Ovary (tissue), 9 donors: ENCODE measurements around the gene GNAL. TPM values are rescaled to one million over a fixed set of nuclear protein-coding genes. Genes with fewer than 3 reads are reported as not detected.

Experiments used
- DNase-seq, 5 donors: peaks; one replicate each; pipeline ENCODE4 v3.0.0-alpha.2; 2019 to 2020
- H3K27ac ChIP-seq, 2 donors: fragments of 200-600 bp; one replicate each; pipeline versions ENCODE4 v1.5.1 to v1.8.0; 2019 to 2022
- H3K27me3 ChIP-seq: fragments of 200-600 bp; one replicate; pipeline ENCODE4 v1.8.0; 2022
- H3K36me3 ChIP-seq: fragments of 200-600 bp; sonication (generic); one replicate; pipeline ENCODE4 v1.5.1; 2019
- H3K4me1 ChIP-seq: one replicate; pipeline ENCODE4 v1.8.1; 2013; ENCODE audit warnings: mild to moderate bottlenecking, moderate library complexity; ENCODE audit not compliant: insufficient read depth
- H3K4me3 ChIP-seq: fragments of 200-600 bp; sonication (generic); one replicate; pipeline ENCODE4 v1.5.1; 2017
- H3K9me3 ChIP-seq, 2 donors: fragments of 200-600 bp in 1 of 2; sonication (generic) in 1 of 2; one replicate each; pipeline versions ENCODE4 v1.5.1 to v1.8.1; 2013 to 2019; ENCODE audit warnings: mild to moderate bottlenecking in 1 of 2, moderate library complexity in 1 of 2
- EP300 ChIP-seq: sonication (generic); formaldehyde crosslinking; IDR thresholded peaks from one replicate; pipeline ENCODE4 v1.6.1; 2017; ENCODE audit warnings: antibody characterized with exemption
- POLR2A ChIP-seq: fragments of 450-650 bp; IDR thresholded peaks from one replicate; pipeline ENCODE4 v1.6.1; 2017; ENCODE audit warnings: antibody characterized with exemption, mild to moderate bottlenecking, moderate library complexity
- WGBS, 3 donors: extraction: QIAGEN DNeasy Blood & Tissue Kit in 1 of 3; methylation state at CpG; one replicate each; pipeline versions ENCODE4 v1.1.5 to v1.1.7; 2013 to 2017; 5-methylcytosine and 5-hydroxymethylcytosine counted together
- intact Hi-C, 4 donors: fragments of 100-400 bp; cut with DNase I; formaldehyde crosslinking; loops; one replicate each; pipeline versions ENCODE4 v1.11.0 to v1.15.1; 2022 to 2023
- polyA plus RNA-seq, 2 donors: library from polyadenylated mRNA; stranded (reverse); fragments of 200-250 nt in 1 of 2; fragments of 350-450 nt in 1 of 2; fragmentation: Illumina TruSeq in 1 of 2; extraction: RNeasy Lipid Tissue Mini Kit (QIAGEN cat#74804) in 1 of 2; gene quantifications; one replicate each; pipeline ENCODE4 v1.2.3, GENCODE V29; 2013 to 2014
- total RNA-seq, 7 donors: library from RNA; depleted of rRNA in 2 of 7; stranded (reverse); fragments of >200 nt in 2 of 7; fragmentation: NEBNext Ultra II Directional in 3 of 7; extraction: Animal tissue kit (Norgen Biotek cat#: 25700) in 3 of 7; gene quantifications; one replicate each; pipeline versions ENCODE4 v1.1.0 to v1.2.4, GENCODE V29; 2016 to 2023
- TF ChIP-seq, protein P1 (sequence below), 3 donors: fragments of 450-650 bp in 2 of 3; fragments of 200-600 bp in 1 of 3; IDR thresholded peaks; one replicate each; pipeline versions ENCODE4 v1.5.1 to v1.8.0; 2016 to 2022; ENCODE audit warnings: antibody characterized with exemption in 3 of 3, mild to moderate bottlenecking in 1 of 3
- donor health status: DM: no; HTN: no; CAD: no; lungs with moderate emphysema.
- donor health status: DM: no; HTN: no; CAD: no.
- donor health status: Bipolar disorder and iron deficiency.
- donor health status: DM: yes; HTN: yes; CAD: no.
- donor health status: DM: no; HTN: no; CAD: no.
- donor health status: DM: yes; HTN: yes; CAD: no.

Gene GNAL
- total and polyA plus RNA-seq, 9 donors: 1.6 to 15.4 (median 3.4) TPM

DNA sequence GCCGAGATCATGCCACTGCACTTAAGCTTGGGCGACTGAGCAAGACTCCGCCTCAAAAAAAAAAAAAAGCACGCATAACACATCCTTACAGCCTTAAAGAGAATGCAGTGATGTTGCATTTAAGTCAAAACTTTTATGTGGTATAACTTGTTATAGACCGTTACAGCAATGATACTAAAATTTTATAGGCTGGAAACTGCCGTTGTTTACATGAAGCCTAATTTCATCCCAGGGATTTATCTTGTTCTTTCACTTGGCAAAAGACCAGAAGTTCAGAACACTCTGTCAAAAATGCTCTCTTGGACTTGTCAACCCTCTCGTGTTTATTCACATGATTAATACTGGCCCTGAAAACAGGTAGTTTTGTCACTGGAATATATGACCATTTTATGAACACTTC is 7.4 kb downstream of the GNAL start:
- no peak for DNase-seq

GRCh38 chr18:11700876-11701275 is 11.8 kb downstream of the GNAL start:
- Histone ChIP-seq H3K4me3 (no peak overlapping the region), H3K27ac (no peak overlapping the region), H3K36me3 (no peaks in the 10 kb centered on the region), H3K4me1 (no peaks in the 10 kb centered on the region), H3K27me3 (no peaks in the 10 kb centered on the region), H3K9me3 (no peaks in the 10 kb centered on the region)
- intact Hi-C loops: no loop called here
- WGBS, 3 donors: 92 to 94% (median 93%) methylated on average over 6 of the region's 6 CpGs
- no peak for TF ChIP-seq POLR2A
- TF ChIP-seq, protein P1, sequence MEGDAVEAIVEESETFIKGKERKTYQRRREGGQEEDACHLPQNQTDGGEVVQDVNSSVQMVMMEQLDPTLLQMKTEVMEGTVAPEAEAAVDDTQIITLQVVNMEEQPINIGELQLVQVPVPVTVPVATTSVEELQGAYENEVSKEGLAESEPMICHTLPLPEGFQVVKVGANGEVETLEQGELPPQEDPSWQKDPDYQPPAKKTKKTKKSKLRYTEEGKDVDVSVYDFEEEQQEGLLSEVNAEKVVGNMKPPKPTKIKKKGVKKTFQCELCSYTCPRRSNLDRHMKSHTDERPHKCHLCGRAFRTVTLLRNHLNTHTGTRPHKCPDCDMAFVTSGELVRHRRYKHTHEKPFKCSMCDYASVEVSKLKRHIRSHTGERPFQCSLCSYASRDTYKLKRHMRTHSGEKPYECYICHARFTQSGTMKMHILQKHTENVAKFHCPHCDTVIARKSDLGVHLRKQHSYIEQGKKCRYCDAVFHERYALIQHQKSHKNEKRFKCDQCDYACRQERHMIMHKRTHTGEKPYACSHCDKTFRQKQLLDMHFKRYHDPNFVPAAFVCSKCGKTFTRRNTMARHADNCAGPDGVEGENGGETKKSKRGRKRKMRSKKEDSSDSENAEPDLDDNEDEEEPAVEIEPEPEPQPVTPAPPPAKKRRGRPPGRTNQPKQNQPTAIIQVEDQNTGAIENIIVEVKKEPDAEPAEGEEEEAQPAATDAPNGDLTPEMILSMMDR (IDR thresholded peaks at IDR 0.05): no peak
- no peak for TF ChIP-seq EP300
- DNase-seq: no peak

More for the DNA sequence above, 7.4 kb downstream of the GNAL start:
- no peaks in the 10 kb centered on the region for H3K9me3 ChIP-seq
- no peak overlapping the region for H3K4me3 ChIP-seq
- H3K27me3 ChIP-seq: no peaks in the 10 kb centered on the region
- intact Hi-C loops: no loop called here
- no peak overlapping the region for H3K27ac ChIP-seq
- WGBS, 3 donors: 64 to 70% (median 68%) methylated on average over 7 of the region's 7 CpGs
- no peaks in the 10 kb centered on the region for H3K4me1 ChIP-seq
- TF ChIP-seq, protein P1 (IDR thresholded peaks at IDR 0.05): no peak
- TF ChIP-seq POLR2A (no peak), EP300 (no peak)
- H3K36me3 ChIP-seq: no peaks in the 10 kb centered on the region

- TF ChIP-seq POLR2A: no peak
- TF ChIP-seq, protein P1 (IDR thresholded peaks at IDR 0.05): no peak
- TF ChIP-seq EP300: no peak
- no peaks in the 10 kb centered on the region for H3K36me3 ChIP-seq
- intact Hi-C loops: no loop called here
- no peaks in the 10 kb centered on the region for H3K4me1 ChIP-seq
- H3K9me3 ChIP-seq: no peaks in the 10 kb centered on the region
- DNase-seq: no peak
- H3K27ac ChIP-seq: no peak overlapping the region
- no peak overlapping the region for H3K4me3 ChIP-seq
- H3K27me3 ChIP-seq: no peaks in the 10 kb centered on the region
- 81 to 85% (median 82%) methylated on average over 4 of the region's 4 CpGs for WGBS, 3 donors
Observed at GRCh38 chr18:11710578-11710977, 21.5 kb downstream of the GNAL start.

DNA sequence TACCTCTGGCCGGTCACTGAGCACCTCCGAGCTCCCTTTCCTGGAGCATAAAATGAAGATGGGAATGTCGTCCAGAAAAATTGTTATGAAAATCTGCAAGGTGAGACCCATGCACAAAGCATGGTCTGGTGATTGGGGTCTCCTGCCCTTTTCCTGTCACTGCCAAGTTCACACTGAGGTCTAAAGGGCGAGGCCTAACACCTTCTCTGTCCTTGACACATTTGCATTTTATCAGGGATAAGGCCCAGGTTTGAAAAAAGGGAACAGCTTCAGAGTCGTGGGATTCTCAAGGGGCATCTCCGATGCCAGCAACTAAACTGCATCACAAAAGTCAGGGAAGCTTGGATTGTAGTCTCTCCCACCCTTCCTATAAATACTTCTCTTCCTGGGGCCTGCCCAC is 24.7 kb downstream of the GNAL start:
- Histone ChIP-seq H3K9me3 (no peaks in the 10 kb centered on the region), H3K4me1 (no peaks in the 10 kb centered on the region), H3K4me3 (no peak overlapping the region), H3K27ac (no peak overlapping the region), H3K36me3 (no peaks in the 10 kb centered on the region), H3K27me3 (no peaks in the 10 kb centered on the region)
- TF ChIP-seq POLR2A: no peak
- no peak for TF ChIP-seq EP300
- TF ChIP-seq, protein P1 (IDR thresholded peaks at IDR 0.05): no peak
- intact Hi-C loops: no loop called here
- DNase-seq: no peak
- WGBS, 3 donors: 74 to 81% (median 74%) methylated on average over 6 of the region's 6 CpGs
